ENCODE data around the gene MORN5. TPM values are rescaled to one million over a fixed set of nuclear protein-coding genes. Genes with fewer than 3 reads are reported as not detected.

The MORN5 gene
- total RNA-seq, 2 donors from 2014 or later = 0.81 TPM; not detected in 1

DNA sequence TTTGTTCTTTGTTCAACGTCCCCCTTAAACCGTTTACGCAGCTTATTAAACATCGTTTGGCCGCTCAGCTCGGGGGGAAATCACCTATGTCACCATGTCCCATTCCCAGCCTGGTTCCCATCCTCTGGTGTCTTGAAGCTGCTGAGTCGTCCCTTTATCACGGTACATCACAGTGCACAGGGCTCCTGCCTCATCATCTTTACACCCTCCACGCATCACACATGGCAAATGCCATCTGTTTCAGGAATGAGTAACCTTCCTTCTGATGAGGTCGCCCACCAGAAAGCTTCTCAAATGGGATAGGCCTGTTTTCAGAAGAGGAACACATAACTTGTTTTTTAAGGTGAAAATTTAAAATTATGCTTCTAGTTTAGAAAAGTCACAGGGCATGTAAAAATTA, 77.0 kb downstream of the MORN5 start:
- H3K4me3 Mint-ChIP-seq = no peak overlapping the region
- TF ChIP-seq, protein P1, sequence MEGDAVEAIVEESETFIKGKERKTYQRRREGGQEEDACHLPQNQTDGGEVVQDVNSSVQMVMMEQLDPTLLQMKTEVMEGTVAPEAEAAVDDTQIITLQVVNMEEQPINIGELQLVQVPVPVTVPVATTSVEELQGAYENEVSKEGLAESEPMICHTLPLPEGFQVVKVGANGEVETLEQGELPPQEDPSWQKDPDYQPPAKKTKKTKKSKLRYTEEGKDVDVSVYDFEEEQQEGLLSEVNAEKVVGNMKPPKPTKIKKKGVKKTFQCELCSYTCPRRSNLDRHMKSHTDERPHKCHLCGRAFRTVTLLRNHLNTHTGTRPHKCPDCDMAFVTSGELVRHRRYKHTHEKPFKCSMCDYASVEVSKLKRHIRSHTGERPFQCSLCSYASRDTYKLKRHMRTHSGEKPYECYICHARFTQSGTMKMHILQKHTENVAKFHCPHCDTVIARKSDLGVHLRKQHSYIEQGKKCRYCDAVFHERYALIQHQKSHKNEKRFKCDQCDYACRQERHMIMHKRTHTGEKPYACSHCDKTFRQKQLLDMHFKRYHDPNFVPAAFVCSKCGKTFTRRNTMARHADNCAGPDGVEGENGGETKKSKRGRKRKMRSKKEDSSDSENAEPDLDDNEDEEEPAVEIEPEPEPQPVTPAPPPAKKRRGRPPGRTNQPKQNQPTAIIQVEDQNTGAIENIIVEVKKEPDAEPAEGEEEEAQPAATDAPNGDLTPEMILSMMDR (conservative IDR thresholded peaks at IDR 0.05) = no peak
- WGBS, 2 experiments (ENCODE audit: insufficient coverage in 1 of 2, insufficient read length in 1 of 2) = 91 to 93% methylated on average over 10 of the region's 10 CpGs
- H3K4me1 ChIP-seq (ENCODE audit: control insufficient read depth, insufficient read depth, low read length) = no peaks in the 10 kb centered on the region
- H3K36me3 ChIP-seq (ENCODE audit: control insufficient read depth, insufficient read depth, low read length) = peaks cover 23% of the 10 kb centered on the region
- H3K9ac ChIP-seq (ENCODE audit: extremely low read depth, low read length, poor library complexity, severe bottlenecking) = no peak overlapping the region
- H3K27ac Mint-ChIP-seq = no peak overlapping the region
- no peak for DNase-seq
- H3K4me1 Mint-ChIP-seq = no peaks in the 10 kb centered on the region
- peaks cover 9% of the 10 kb centered on the region for H3K27me3 Mint-ChIP-seq (ENCODE audit: insufficient read depth)
- peaks cover 14% of the 10 kb centered on the region for H3K27me3 ChIP-seq (ENCODE audit: control insufficient read depth, insufficient read depth, low read length, poor library complexity, severe bottlenecking)
- no peak overlapping the region for H3K27ac ChIP-seq (ENCODE audit: low read depth, low read length)
- no peaks in the 10 kb centered on the region for H3K9me3 Mint-ChIP-seq
- H3K36me3 Mint-ChIP-seq (ENCODE audit: low read depth) = peaks cover 12% of the 10 kb centered on the region
- H3K9me3 ChIP-seq (ENCODE audit: control insufficient read depth, low read length) = no peaks in the 10 kb centered on the region
- no peak overlapping the region for H3K4me3 ChIP-seq (ENCODE audit: low read length)

DNA sequence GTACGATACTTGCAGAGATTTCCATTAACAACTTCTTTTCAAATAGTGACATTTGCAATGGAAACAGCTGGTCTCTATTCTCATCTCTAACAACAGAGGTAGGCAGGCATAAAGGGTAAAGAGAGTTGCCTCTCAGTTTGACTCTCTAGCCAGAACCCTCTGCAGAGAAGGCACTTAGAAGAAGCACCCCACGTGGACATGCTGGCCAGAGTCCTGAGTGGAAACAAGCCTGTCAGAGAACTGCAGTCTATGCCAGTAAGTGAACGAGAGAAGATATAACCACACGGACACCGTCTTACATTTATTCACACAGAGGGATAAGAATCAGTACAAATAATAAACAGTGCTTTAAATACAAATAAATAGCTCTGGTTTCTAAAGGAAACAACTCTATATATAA, 80.0 kb downstream of the MORN5 start:
- Histone ChIP-seq H3K9me3 (ENCODE audit: control insufficient read depth, low read length) (no peaks in the 10 kb centered on the region), H3K27ac (ENCODE audit: low read depth, low read length) (no peak overlapping the region), H3K27me3 (ENCODE audit: control insufficient read depth, insufficient read depth, low read length, poor library complexity, severe bottlenecking) (no peaks in the 10 kb centered on the region), H3K4me1 (ENCODE audit: control insufficient read depth, insufficient read depth, low read length) (no peaks in the 10 kb centered on the region), H3K9ac (ENCODE audit: extremely low read depth, low read length, poor library complexity, severe bottlenecking) (no peak overlapping the region), H3K36me3 (ENCODE audit: control insufficient read depth, insufficient read depth, low read length) (peaks cover 41% of the 10 kb centered on the region), H3K4me3 (ENCODE audit: low read length) (no peak overlapping the region)
- 80 to 92% methylated on average over 2 to 5 of the region's 5 CpGs for WGBS, 2 experiments (ENCODE audit: insufficient coverage in 1 of 2, insufficient read length in 1 of 2)
- H3K9me3 Mint-ChIP-seq = no peaks in the 10 kb centered on the region
- no peak for DNase-seq
- H3K27ac Mint-ChIP-seq = no peak overlapping the region
- H3K4me1 Mint-ChIP-seq = no peaks in the 10 kb centered on the region
- peaks cover 33% of the 10 kb centered on the region for H3K36me3 Mint-ChIP-seq (ENCODE audit: low read depth)
- TF ChIP-seq, protein P1 (conservative IDR thresholded peaks at IDR 0.05) = no peak
- no peak overlapping the region for H3K4me3 Mint-ChIP-seq
- no peaks in the 10 kb centered on the region for H3K27me3 Mint-ChIP-seq (ENCODE audit: insufficient read depth)

DNA sequence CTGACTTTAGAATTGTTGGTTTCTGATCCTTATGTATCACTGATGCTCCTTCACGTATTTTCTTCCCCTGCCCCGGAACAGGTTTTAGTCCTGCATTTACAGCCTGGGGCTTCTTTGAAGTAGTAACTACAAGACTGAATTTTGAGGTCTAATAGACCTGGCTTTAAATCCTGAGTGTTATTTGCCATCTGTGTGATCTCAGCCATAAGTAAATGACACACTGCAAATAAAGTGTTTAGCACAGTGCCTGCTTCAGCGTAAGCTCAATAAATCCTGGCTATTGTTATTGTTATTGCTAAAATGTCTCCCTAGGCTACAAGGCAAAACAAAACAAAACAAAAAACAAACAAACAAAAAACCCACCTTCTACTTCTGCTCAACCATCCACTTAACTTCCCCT, 84.6 kb downstream of the MORN5 start:
- Histone ChIP-seq H3K36me3 (ENCODE audit: control insufficient read depth, insufficient read depth, low read length) (peaks cover 66% of the 10 kb centered on the region), H3K9ac (ENCODE audit: extremely low read depth, low read length, poor library complexity, severe bottlenecking) (no peak overlapping the region), H3K4me3 (ENCODE audit: low read length) (no peak overlapping the region), H3K27me3 (ENCODE audit: control insufficient read depth, insufficient read depth, low read length, poor library complexity, severe bottlenecking) (no peaks in the 10 kb centered on the region), H3K9me3 (ENCODE audit: control insufficient read depth, low read length) (no peaks in the 10 kb centered on the region), H3K4me1 (ENCODE audit: control insufficient read depth, insufficient read depth, low read length) (no peaks in the 10 kb centered on the region), H3K27ac (ENCODE audit: low read depth, low read length) (no peak overlapping the region)
- Mint-ChIP-seq H3K4me3 (no peak overlapping the region), H3K27me3 (ENCODE audit: insufficient read depth) (no peaks in the 10 kb centered on the region), H3K36me3 (ENCODE audit: low read depth) (peaks cover 43% of the 10 kb centered on the region), H3K4me1 (no peaks in the 10 kb centered on the region), H3K27ac (no peak overlapping the region), H3K9me3 (no peaks in the 10 kb centered on the region)
- 94% methylated on average over 3 of the region's 3 CpGs; no CpG with 5 or more reads in 1 of the 2 experiments for WGBS, 2 experiments (ENCODE audit: insufficient coverage in 1 of 2, insufficient read length in 1 of 2)
- TF ChIP-seq, protein P1 (conservative IDR thresholded peaks at IDR 0.05) = no peak
- DNase-seq = no peak

Measured in endodermal cell (in vitro differentiated cells).